ENCODE results near the gene RTP3. TPM values are rescaled to one million over a fixed set of nuclear protein-coding genes. Genes with fewer than 3 reads are reported as not detected.

Gene RTP3
- total and polyA plus RNA-seq, 4 donors: not detected

DNA sequence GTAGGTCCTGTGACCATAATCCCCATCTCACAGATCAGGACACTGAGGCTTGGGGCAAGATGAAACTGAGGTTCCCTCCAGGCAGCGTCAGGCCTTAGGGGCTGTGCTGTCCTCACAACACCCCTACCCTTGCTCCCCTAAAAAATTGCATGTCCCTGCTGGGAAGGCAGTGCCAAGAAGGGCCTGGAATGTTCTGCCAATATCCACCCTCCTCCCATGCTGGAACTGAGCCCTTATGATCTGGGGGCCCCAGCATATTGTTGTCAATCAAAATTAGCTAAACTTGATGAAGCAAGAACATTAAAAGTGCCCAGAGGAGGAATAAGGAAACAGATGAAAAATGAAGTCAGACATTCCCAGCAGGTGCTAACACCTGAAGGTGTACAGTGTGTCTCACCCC, 13.4 kb upstream of the RTP3 start:
- ATAC-seq (ENCODE audit: low FRiP score) (no peak), DNase-seq (no peak)
- H3K4me1 ChIP-seq (ENCODE audit: control insufficient read depth in 1 of 2, insufficient read depth in 2 of 2, low read length in 2 of 2): no peaks in the 10 kb centered on the region
- H3K9me3 ChIP-seq (ENCODE audit: control insufficient read depth, low read length): no peaks in the 10 kb centered on the region
- WGBS, 2 donors: 81 to 83% methylated on average over 1 of the region's 1 CpG
- intact Hi-C loops (cut with DNase I): loop anchor here in 1 of 2 donors (10.0 kb wide), 1 partner anchor 150 kb away; no protein-coding TSS in a partner anchor
- H3K27ac ChIP-seq (ENCODE audit: low read depth in 1 of 2, low read length in 2 of 2): no peak overlapping the region
- no peaks in the 10 kb centered on the region for H3K27me3 ChIP-seq (ENCODE audit: control insufficient read depth in 1 of 2, insufficient read depth in 2 of 2, low read length in 1 of 2)
- no peak overlapping the region for H3K4me3 ChIP-seq (ENCODE audit: low read length in 2 of 2)
- H3K36me3 ChIP-seq (ENCODE audit: control insufficient read depth in 1 of 2, insufficient read depth in 2 of 2, low read length in 1 of 2): no peaks in the 10 kb centered on the region

DNA sequence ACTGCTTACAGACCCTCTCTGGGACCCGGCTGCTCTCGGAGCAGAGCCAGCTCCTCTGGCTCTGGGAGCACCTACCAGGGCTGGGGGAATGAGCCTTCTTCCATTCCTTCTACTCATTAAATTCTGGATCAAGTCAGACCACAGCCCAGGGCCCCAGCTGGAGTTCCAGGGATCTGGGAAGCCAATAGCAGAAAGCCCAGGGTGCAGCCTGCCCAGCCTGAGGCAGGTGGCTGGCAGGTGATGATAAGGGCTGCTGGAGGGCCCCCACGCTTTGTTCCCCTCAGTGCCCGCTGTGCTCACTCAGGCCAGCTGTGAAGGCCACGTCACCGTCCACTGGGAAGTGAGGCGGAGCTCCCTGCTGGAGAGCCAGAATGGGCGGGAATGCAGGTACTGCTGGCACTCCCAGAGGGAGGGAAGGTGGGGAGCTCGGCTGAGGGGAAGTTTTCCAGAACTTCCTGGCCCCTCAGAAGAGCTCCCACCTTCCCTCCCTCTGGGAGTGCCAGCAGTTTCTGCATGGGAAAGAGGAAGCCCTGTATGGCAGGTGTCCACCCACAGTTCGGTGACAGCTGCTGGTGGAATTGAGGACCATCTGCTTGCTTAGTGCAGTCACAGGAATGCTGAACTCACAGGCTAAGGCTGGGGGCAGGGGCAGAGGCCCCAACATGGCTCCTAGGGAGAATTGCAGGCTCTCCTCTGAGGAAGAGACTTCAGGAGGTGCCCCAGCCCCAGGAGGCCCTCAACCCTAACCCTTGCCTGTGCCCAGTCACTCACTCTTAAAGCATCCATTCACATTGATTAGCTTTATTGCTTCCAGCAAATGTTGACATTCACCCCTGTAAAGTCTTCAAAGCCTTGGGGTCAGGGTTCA, 12.6 kb upstream of the RTP3 start:
- intact Hi-C loops (cut with DNase I): loop anchor here in 1 of 2 donors (10.0 kb wide), 1 partner anchor 150 kb away; no protein-coding TSS in a partner anchor
- Histone ChIP-seq H3K36me3 (ENCODE audit: control insufficient read depth in 1 of 2, insufficient read depth in 2 of 2, low read length in 1 of 2) (no peaks in the 10 kb centered on the region), H3K4me3 (ENCODE audit: low read length in 2 of 2) (no peak overlapping the region), H3K4me1 (ENCODE audit: control insufficient read depth in 1 of 2, insufficient read depth in 2 of 2, low read length in 2 of 2) (no peaks in the 10 kb centered on the region), H3K9me3 (ENCODE audit: control insufficient read depth, low read length) (no peaks in the 10 kb centered on the region), H3K27ac (ENCODE audit: low read depth in 1 of 2, low read length in 2 of 2) (no peak overlapping the region), H3K27me3 (ENCODE audit: control insufficient read depth in 1 of 2, insufficient read depth in 2 of 2, low read length in 1 of 2) (no peaks in the 10 kb centered on the region)
- ATAC-seq (ENCODE audit: low FRiP score): no peak
- WGBS, 2 donors: 66 to 73% methylated on average over 10 of the region's 10 CpGs
- DNase-seq: no peak

DNA sequence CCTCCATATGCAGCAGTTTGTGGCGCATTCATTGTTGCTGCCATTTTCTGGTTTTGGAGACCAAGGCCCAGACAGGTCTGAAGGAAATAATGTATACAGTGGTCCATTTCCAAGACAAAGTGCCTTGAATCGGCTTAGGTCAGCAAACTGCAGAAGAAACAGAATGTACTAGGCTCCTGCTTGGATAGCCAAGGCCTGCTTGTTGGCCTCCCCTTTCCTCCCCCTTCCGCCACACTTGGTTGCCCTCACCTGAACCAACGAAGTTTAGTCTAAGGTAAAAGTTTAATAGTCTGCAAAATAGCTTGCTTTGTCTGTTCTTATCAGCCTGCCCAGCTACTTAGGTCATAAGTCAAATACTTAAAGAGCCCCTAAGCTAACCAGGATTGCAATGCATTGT, 12.0 kb upstream of the RTP3 start:
- H3K4me1 ChIP-seq (ENCODE audit: control insufficient read depth in 1 of 2, insufficient read depth in 2 of 2, low read length in 2 of 2): no peaks in the 10 kb centered on the region
- no peaks in the 10 kb centered on the region for H3K9me3 ChIP-seq (ENCODE audit: control insufficient read depth, low read length)
- intact Hi-C loops (cut with DNase I): loop anchor here in 1 of 2 donors (10.0 kb wide), 1 partner anchor 149 kb away; no protein-coding TSS in a partner anchor
- H3K4me3 ChIP-seq (ENCODE audit: low read length in 2 of 2): no peak overlapping the region
- no peak overlapping the region for H3K27ac ChIP-seq (ENCODE audit: low read depth in 1 of 2, low read length in 2 of 2)
- 87 to 89% methylated on average over 4 of the region's 4 CpGs for WGBS, 2 donors
- ATAC-seq (ENCODE audit: low FRiP score) (no peak), DNase-seq (no peak)
- H3K27me3 ChIP-seq (ENCODE audit: control insufficient read depth in 1 of 2, insufficient read depth in 2 of 2, low read length in 1 of 2): no peaks in the 10 kb centered on the region
- H3K36me3 ChIP-seq (ENCODE audit: control insufficient read depth in 1 of 2, insufficient read depth in 2 of 2, low read length in 1 of 2): no peaks in the 10 kb centered on the region

DNA sequence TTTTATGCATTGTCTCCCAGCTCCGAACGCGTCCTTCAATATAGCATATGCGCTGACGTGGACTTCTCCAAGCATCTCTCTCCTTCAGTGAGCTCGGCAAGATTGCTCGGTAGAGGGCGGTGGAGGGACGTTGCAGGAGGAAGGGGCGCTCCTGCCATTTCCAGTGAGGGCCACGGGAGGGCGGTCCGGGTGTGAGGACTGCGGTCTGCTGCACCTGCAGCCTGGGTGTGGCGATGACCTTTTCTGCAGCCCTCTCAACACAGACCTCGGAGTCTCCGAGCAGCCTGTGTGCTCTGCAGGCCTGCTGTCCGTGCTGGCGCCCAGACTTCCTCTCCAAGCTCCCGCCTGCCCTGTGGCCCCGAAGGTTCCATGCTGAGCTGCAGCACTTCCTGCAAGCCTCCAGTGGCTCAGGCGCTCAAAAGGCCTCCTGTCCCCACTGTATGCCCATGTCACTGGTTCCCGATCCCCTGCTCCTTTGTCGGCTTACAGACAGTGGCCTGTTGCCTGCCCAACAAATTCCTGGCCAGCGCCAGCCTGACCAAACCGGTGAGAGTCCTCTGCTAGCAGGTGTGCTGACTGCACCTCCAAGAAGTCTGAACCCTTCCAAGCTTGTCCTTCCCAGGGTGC, 8.9 kb upstream of the RTP3 start:
- Histone ChIP-seq H3K27ac (ENCODE audit: low read depth in 1 of 2, low read length in 2 of 2) (no peak overlapping the region), H3K4me1 (ENCODE audit: control insufficient read depth in 1 of 2, insufficient read depth in 2 of 2, low read length in 2 of 2) (no peaks in the 10 kb centered on the region), H3K36me3 (ENCODE audit: control insufficient read depth in 1 of 2, insufficient read depth in 2 of 2, low read length in 1 of 2) (no peaks in the 10 kb centered on the region), H3K27me3 (ENCODE audit: control insufficient read depth in 1 of 2, insufficient read depth in 2 of 2, low read length in 1 of 2) (no peaks in the 10 kb centered on the region), H3K4me3 (ENCODE audit: low read length in 2 of 2) (no peak overlapping the region), H3K9me3 (ENCODE audit: control insufficient read depth, low read length) (no peaks in the 10 kb centered on the region)
- intact Hi-C loops (cut with DNase I): loop anchor here (2.0 to 10.0 kb wide), 2 partner anchors 142 to 146 kb away; no protein-coding TSS in a partner anchor
- peak; percentile 93 to 95 for DNase-seq
- 15% methylated on average over 26 of the region's 26 CpGs for WGBS, 2 donors
- peak; percentile 94 for ATAC-seq (ENCODE audit: low FRiP score)

DNA sequence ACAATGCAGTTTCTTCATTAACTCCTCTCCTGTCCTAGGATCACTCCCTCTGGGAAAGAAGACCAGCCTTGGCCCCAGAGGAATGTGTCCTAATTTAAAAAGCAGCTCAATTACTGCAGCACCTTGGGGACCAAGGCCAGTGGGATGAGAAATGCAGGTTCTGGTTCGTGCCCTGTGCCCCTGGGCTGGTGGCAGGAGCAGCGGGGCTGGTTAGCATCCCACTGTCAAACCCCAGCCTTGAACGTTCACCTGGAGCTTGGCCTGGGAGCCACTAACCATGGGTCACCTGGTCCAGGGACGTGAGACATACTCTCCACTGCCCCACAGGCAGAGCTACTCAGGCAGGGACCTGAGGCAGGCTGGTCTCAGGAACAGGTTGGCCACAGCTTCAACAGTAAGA, 8.4 kb upstream of the RTP3 start:
- H3K36me3 ChIP-seq (ENCODE audit: control insufficient read depth in 1 of 2, insufficient read depth in 2 of 2, low read length in 1 of 2): no peaks in the 10 kb centered on the region
- ATAC-seq (ENCODE audit: low FRiP score) (no peak), DNase-seq (no peak)
- no peaks in the 10 kb centered on the region for H3K27me3 ChIP-seq (ENCODE audit: control insufficient read depth in 1 of 2, insufficient read depth in 2 of 2, low read length in 1 of 2)
- H3K27ac ChIP-seq (ENCODE audit: low read depth in 1 of 2, low read length in 2 of 2): no peak overlapping the region
- H3K4me3 ChIP-seq (ENCODE audit: low read length in 2 of 2): no peak overlapping the region
- H3K4me1 ChIP-seq (ENCODE audit: control insufficient read depth in 1 of 2, insufficient read depth in 2 of 2, low read length in 2 of 2): no peaks in the 10 kb centered on the region
- WGBS, 2 donors: 80 to 85% methylated on average over 4 of the region's 4 CpGs
- no peaks in the 10 kb centered on the region for H3K9me3 ChIP-seq (ENCODE audit: control insufficient read depth, low read length)
- intact Hi-C loops (cut with DNase I): loop anchor here (2.0 to 10.0 kb wide), 2 partner anchors 141 to 145 kb away; no protein-coding TSS in a partner anchor

DNA sequence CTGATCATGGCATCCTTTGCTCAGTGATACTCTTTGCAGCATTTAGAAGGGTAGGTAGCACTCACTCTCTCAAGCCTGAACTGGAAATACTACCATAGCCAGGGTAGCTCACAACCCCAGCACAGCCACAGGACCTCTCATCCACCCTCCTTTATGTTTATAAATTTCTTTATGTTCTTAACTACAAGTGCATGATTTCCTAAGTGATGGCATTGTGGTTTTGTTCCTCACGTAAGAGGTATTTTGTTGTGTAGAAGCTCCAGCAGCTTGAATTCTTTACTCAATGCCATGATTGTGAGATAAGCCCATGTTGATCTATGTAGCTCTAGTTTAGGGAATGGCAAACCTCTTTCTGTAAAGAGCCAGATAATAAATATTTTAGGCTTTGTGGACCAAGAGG, 7.9 kb upstream of the RTP3 start:
- no peaks in the 10 kb centered on the region for H3K9me3 ChIP-seq (ENCODE audit: control insufficient read depth, low read length)
- H3K4me1 ChIP-seq (ENCODE audit: control insufficient read depth in 1 of 2, insufficient read depth in 2 of 2, low read length in 2 of 2): no peaks in the 10 kb centered on the region
- no peak for ATAC-seq (ENCODE audit: low FRiP score)
- DNase-seq: no peak
- H3K4me3 ChIP-seq (ENCODE audit: low read length in 2 of 2): no peak overlapping the region
- 74 to 77% methylated on average over 1 of the region's 1 CpG for WGBS, 2 donors
- H3K36me3 ChIP-seq (ENCODE audit: control insufficient read depth in 1 of 2, insufficient read depth in 2 of 2, low read length in 1 of 2): no peaks in the 10 kb centered on the region
- no peak overlapping the region for H3K27ac ChIP-seq (ENCODE audit: low read depth in 1 of 2, low read length in 2 of 2)
- no peaks in the 10 kb centered on the region for H3K27me3 ChIP-seq (ENCODE audit: control insufficient read depth in 1 of 2, insufficient read depth in 2 of 2, low read length in 1 of 2)
- intact Hi-C loops (cut with DNase I): loop anchor here (2.0 to 10.0 kb wide), 2 partner anchors 141 to 145 kb away; no protein-coding TSS in a partner anchor

DNA sequence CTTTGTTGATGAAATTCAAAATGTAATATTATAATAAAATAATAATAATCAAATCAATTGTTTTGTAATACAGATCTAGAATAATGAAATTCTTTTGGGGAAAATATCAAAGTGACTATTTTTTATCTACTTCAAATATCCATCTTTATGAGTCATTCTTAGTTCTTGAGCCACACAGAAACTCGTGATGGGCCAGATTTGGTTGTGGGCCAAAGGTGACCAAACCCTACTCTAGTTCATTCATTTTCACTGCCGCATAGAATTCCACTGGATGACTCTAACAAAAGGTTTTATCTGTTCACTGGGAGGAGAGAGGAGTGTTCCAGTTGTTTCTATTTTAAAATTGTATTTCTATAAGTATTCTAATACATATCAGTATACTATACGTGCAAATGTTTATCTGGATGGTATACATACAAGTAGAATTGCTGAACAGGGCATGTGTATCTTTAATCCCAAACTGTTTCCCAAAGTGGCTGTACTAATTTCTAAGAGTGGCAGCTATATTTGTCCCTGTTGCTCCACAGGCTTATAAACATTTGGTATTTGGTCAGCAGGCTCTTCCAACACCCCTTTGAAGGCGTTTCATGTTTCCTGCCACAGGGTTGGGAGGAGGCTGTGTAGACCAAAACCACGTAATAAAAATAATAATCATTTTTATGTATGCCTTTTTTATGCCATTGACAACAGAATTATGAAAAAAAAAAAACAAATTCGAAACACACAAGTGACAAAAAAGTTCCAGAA, 7.3 kb upstream of the RTP3 start:
- ATAC-seq (ENCODE audit: low FRiP score): no peak
- Histone ChIP-seq H3K4me3 (ENCODE audit: low read length in 2 of 2) (no peak overlapping the region), H3K27ac (ENCODE audit: low read depth in 1 of 2, low read length in 2 of 2) (no peak overlapping the region), H3K9me3 (ENCODE audit: control insufficient read depth, low read length) (no peaks in the 10 kb centered on the region), H3K27me3 (ENCODE audit: control insufficient read depth in 1 of 2, insufficient read depth in 2 of 2, low read length in 1 of 2) (no peaks in the 10 kb centered on the region), H3K36me3 (ENCODE audit: control insufficient read depth in 1 of 2, insufficient read depth in 2 of 2, low read length in 1 of 2) (no peaks in the 10 kb centered on the region), H3K4me1 (ENCODE audit: control insufficient read depth in 1 of 2, insufficient read depth in 2 of 2, low read length in 2 of 2) (no peaks in the 10 kb centered on the region)
- intact Hi-C loops (cut with DNase I): no loop called here
- DNase-seq: no peak
- 65 to 75% methylated on average over 6 of the region's 6 CpGs for WGBS, 2 donors
